Neural cell (in vitro differentiated cells): ENCODE measurements around the gene SNAPIN. TPM values are rescaled to one million over a fixed set of nuclear protein-coding genes. Genes with fewer than 3 reads are reported as not detected.

Experiments used
- H2AFZ ChIP-seq: fragments of 200-600, 300-800 bp; sonication (generic), shearing (Covaris generic); 2 replicates; pipeline ENCODE4 v1.6.0; 2014; ENCODE audit warnings: low read depth, mild to moderate bottlenecking, antibody characterized with exemption, low read length, moderate library complexity
- H3F3A ChIP-seq: fragments of 200-600 bp; shearing (Covaris generic); 2 replicates; pipeline ENCODE4 v1.6.1; 2016; ENCODE audit warnings: mild to moderate bottlenecking, moderate library complexity, mixed read lengths, antibody characterized with exemption, low read length; ENCODE audit not compliant: insufficient read depth, poor library complexity, severe bottlenecking
- H3K27ac ChIP-seq: fragments of 200-600, 300-800 bp; sonication (generic), shearing (Covaris generic); 2 replicates; pipeline ENCODE4 v1.5.1; 2014; ENCODE audit warnings: mild to moderate bottlenecking, low read length, moderate library complexity
- H3K27me3 ChIP-seq: fragments of 300-800, 200-600 bp; sonication (generic), shearing (Covaris generic); 2 replicates; pipeline ENCODE4 v1.6.0; 2014; ENCODE audit warnings: mild to moderate bottlenecking, low read depth, low read length, moderate library complexity; ENCODE audit not compliant: insufficient read depth
- H3K36me3 ChIP-seq: fragments of 300-800, 200-600 bp; sonication (generic), shearing (Covaris generic); 2 replicates; pipeline ENCODE4 v1.5.1; 2014; ENCODE audit warnings: mild to moderate bottlenecking, antibody characterized with exemption, low read length, moderate library complexity; ENCODE audit not compliant: insufficient read depth
- H3K4me2 ChIP-seq: fragments of 300-800, 200-600 bp; sonication (generic), shearing (Covaris generic); 2 replicates; pipeline ENCODE4 v1.6.0; 2014; ENCODE audit warnings: mild to moderate bottlenecking, low read length
- H3K4me3 ChIP-seq: fragments of 300-800, 200-600 bp; sonication (generic), shearing (Covaris generic); 2 replicates; pipeline ENCODE4 v1.5.1; 2014; ENCODE audit warnings: mild to moderate bottlenecking, low read length, moderate library complexity
- H3K79me2 ChIP-seq: fragments of 200-600 bp; shearing (Covaris generic); replicated peaks from 2 replicates; pipeline ENCODE4 v1.6.0; 2014; ENCODE audit warnings: mild to moderate bottlenecking, low read length, moderate library complexity; ENCODE audit not compliant: insufficient read depth
- H3K9ac ChIP-seq: fragments of 300-800, 200-600 bp; sonication (generic), shearing (Covaris generic); 2 replicates; pipeline ENCODE4 v1.6.1; 2016; ENCODE audit warnings: mild to moderate bottlenecking, low read length, mixed read lengths
- H3K9me2 ChIP-seq: fragments of 200-600 bp; shearing (Covaris generic); 2 replicates; pipeline ENCODE4 v1.6.1; 2016; ENCODE audit warnings: mild to moderate bottlenecking, low read length, mixed read lengths; ENCODE audit not compliant: insufficient read depth
- H3K9me3 ChIP-seq: fragments of 200-600, 300-800 bp; sonication (generic), shearing (Covaris generic); 2 replicates; pipeline ENCODE4 v1.6.1; 2016; ENCODE audit warnings: mild to moderate bottlenecking, mixed run types, low read length, moderate library complexity, mixed read lengths
- H4K20me1 ChIP-seq: fragments of 200-600 bp; shearing (Covaris generic); 2 replicates; pipeline ENCODE4 v1.6.1; 2016; ENCODE audit warnings: mild to moderate bottlenecking, mixed run types; ENCODE audit not compliant: insufficient read depth
- EP300 ChIP-seq: fragments of 450-650 bp; conservative IDR thresholded peaks from 2 replicates; pipeline ENCODE4 v1.6.1; 2014; ENCODE audit warnings: antibody characterized with exemption, mild to moderate bottlenecking, moderate library complexity; ENCODE audit not compliant: poor library complexity, severe bottlenecking
- EZH2 ChIP-seq: fragments of 200-600, 300-800 bp; shearing (Covaris generic), sonication (generic); IDR thresholded peaks from 2 replicates; pipeline ENCODE4 v1.6.1; 2014; ENCODE audit warnings: antibody characterized with exemption, low read length, borderline replicate concordance, mild to moderate bottlenecking; ENCODE audit not compliant: insufficient read depth, poor library complexity, severe bottlenecking
- MXI1 ChIP-seq: fragments of 450-650 bp; conservative IDR thresholded peaks from 2 replicates; pipeline ENCODE4 v1.6.1; 2014; ENCODE audit warnings: antibody characterized with exemption, mild to moderate bottlenecking; ENCODE audit not compliant: poor library complexity, severe bottlenecking
- POLR2AphosphoS5 ChIP-seq: IDR thresholded peaks from 2 replicates; pipeline ENCODE4 v1.6.1; 2012
- RAD21 ChIP-seq: fragments of 450-650 bp; conservative IDR thresholded peaks from 2 replicates; pipeline ENCODE4 v1.6.1; 2014; ENCODE audit warnings: antibody characterized with exemption, mild to moderate bottlenecking, moderate library complexity
- SMC3 ChIP-seq: fragments of 450-650 bp; conservative IDR thresholded peaks from 2 replicates; pipeline ENCODE4 v1.6.1; 2014; ENCODE audit warnings: antibody characterized with exemption, mild to moderate bottlenecking, moderate library complexity; ENCODE audit not compliant: poor library complexity
- TAF1 ChIP-seq: IDR thresholded peaks from 2 replicates; pipeline ENCODE4 v1.6.1; 2012; ENCODE audit warnings: low read depth
- polyA plus RNA-seq: library from polyadenylated mRNA; depleted of rRNA; stranded (reverse); fragments of >200 nt; gene quantifications from 2 replicates; pipeline ENCODE4 v1.2.3, GENCODE V29; 2014
- TF ChIP-seq, protein P1 (sequence below): fragments of 450-650 bp; IDR thresholded peaks from 2 replicates; pipeline ENCODE4 v1.5.1; 2014; ENCODE audit warnings: antibody characterized with exemption, mild to moderate bottlenecking, moderate library complexity; ENCODE audit not compliant: poor library complexity, severe bottlenecking
- TF ChIP-seq, protein P2 (sequence below): IDR thresholded peaks from 2 replicates; pipeline ENCODE4 v1.6.1; 2012; ENCODE audit warnings: borderline replicate concordance

Gene SNAPIN
- polyA plus RNA-seq, 1 donor from 2014 or later: 100.0 TPM

DNA sequence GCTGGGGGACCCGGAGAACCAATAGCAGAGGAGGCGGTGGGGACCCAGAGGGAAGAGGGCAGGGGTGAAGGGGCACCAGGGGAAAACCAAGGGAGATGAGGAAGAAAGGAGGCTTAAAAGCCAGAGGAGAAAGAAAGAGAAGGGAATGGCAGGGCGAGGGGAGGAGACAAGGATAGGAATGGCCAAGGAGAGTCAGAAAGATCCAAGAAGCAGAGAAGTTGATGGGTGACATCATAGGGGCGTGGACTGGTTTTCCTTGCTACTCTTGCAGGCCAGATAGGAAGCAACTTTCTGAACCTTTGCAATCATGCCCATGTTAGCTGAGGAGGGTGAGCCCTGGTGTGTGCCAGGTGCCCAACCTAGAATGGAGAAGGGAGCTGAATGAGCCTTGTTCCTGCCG is 25.4 kb downstream of the SNAPIN start:
- TF ChIP-seq EZH2 (no peak), POLR2AphosphoS5 (no peak), RAD21 (no peak), TAF1 (no peak), SMC3 (no peak)
- TF ChIP-seq, protein P1, sequence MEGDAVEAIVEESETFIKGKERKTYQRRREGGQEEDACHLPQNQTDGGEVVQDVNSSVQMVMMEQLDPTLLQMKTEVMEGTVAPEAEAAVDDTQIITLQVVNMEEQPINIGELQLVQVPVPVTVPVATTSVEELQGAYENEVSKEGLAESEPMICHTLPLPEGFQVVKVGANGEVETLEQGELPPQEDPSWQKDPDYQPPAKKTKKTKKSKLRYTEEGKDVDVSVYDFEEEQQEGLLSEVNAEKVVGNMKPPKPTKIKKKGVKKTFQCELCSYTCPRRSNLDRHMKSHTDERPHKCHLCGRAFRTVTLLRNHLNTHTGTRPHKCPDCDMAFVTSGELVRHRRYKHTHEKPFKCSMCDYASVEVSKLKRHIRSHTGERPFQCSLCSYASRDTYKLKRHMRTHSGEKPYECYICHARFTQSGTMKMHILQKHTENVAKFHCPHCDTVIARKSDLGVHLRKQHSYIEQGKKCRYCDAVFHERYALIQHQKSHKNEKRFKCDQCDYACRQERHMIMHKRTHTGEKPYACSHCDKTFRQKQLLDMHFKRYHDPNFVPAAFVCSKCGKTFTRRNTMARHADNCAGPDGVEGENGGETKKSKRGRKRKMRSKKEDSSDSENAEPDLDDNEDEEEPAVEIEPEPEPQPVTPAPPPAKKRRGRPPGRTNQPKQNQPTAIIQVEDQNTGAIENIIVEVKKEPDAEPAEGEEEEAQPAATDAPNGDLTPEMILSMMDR: no peak
- TF ChIP-seq, protein P2, sequence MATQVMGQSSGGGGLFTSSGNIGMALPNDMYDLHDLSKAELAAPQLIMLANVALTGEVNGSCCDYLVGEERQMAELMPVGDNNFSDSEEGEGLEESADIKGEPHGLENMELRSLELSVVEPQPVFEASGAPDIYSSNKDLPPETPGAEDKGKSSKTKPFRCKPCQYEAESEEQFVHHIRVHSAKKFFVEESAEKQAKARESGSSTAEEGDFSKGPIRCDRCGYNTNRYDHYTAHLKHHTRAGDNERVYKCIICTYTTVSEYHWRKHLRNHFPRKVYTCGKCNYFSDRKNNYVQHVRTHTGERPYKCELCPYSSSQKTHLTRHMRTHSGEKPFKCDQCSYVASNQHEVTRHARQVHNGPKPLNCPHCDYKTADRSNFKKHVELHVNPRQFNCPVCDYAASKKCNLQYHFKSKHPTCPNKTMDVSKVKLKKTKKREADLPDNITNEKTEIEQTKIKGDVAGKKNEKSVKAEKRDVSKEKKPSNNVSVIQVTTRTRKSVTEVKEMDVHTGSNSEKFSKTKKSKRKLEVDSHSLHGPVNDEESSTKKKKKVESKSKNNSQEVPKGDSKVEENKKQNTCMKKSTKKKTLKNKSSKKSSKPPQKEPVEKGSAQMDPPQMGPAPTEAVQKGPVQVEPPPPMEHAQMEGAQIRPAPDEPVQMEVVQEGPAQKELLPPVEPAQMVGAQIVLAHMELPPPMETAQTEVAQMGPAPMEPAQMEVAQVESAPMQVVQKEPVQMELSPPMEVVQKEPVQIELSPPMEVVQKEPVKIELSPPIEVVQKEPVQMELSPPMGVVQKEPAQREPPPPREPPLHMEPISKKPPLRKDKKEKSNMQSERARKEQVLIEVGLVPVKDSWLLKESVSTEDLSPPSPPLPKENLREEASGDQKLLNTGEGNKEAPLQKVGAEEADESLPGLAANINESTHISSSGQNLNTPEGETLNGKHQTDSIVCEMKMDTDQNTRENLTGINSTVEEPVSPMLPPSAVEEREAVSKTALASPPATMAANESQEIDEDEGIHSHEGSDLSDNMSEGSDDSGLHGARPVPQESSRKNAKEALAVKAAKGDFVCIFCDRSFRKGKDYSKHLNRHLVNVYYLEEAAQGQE: no peak
- peaks cover 32% of the 10 kb centered on the region for H3K27me3 ChIP-seq
- H3K36me3 ChIP-seq: no peaks in the 10 kb centered on the region
- H3K4me3 ChIP-seq: no peak overlapping the region
- H2AFZ ChIP-seq: no peak overlapping the region
- H3K9me3 ChIP-seq: no peaks in the 10 kb centered on the region
- H3K79me2 ChIP-seq: no peaks in the 10 kb centered on the region
- H3K4me2 ChIP-seq: no peak overlapping the region
- no peak overlapping the region for H3K9ac ChIP-seq
- H4K20me1 ChIP-seq: no peaks in the 10 kb centered on the region
- H3F3A ChIP-seq: no peaks in the 10 kb centered on the region
- H3K9me2 ChIP-seq: no peaks in the 10 kb centered on the region
- H3K27ac ChIP-seq: no peak overlapping the region

DNA sequence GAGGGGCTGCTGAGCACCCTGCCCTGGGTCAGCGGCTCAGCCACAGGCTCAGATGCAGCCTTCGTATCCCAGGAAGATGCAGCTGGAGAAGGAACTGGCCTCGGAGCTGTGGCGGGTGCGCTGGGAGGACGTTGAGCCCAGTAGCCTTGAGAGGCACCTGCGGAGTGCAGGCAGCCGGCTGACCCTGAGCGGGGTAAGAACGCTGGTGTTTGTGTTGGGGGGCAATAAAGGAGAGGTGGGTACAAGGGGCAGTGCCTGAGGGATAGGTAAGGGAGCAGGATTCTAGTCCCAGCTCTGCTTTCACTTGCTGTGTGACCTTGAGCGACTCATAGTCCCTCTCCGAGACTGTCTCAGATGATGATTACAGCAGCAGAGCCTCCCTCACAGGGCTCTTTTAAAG is 26.4 kb downstream of the SNAPIN start:
- Histone ChIP-seq H3K36me3 (no peaks in the 10 kb centered on the region), H4K20me1 (no peaks in the 10 kb centered on the region), H3K9ac (no peak overlapping the region), H3K9me3 (no peaks in the 10 kb centered on the region), H3K27ac (no peak overlapping the region), H3K4me3 (no peak overlapping the region), H3K79me2 (no peaks in the 10 kb centered on the region), H2AFZ (no peak overlapping the region), H3K4me2 (no peak overlapping the region), H3F3A (no peaks in the 10 kb centered on the region), H3K9me2 (no peaks in the 10 kb centered on the region), H3K27me3 (peaks cover 22% of the 10 kb centered on the region)
- no peak for TF ChIP-seq MXI1
- TF ChIP-seq, protein P1: no peak
- TF ChIP-seq EP300: no peak
- no peak for TF ChIP-seq EZH2
- TF ChIP-seq TAF1: no peak
- TF ChIP-seq POLR2AphosphoS5: no peak
- TF ChIP-seq, protein P2: no peak
- TF ChIP-seq RAD21: no peak
- no peak for TF ChIP-seq SMC3
